Osteoblast (primary cell): ENCODE results near the gene FIZ1. TPM values are rescaled to one million over a fixed set of nuclear protein-coding genes. Genes with fewer than 3 reads are reported as not detected.

Source experiments
- DNase-seq: peaks from one replicate; pipeline ENCODE4 v3.0.0; 2011; ENCODE audit warnings: low spot score, mixed read lengths; ENCODE audit not compliant: insufficient read length; ENCODE audit errors: missing footprints
- H2AFZ ChIP-seq: 2 replicates; pipeline ENCODE4 v1.6.0; 2011; ENCODE audit warnings: mild to moderate bottlenecking, low read length
- H3K27ac ChIP-seq: 2 replicates; pipeline ENCODE4 v1.5.1; 2011; ENCODE audit warnings: mild to moderate bottlenecking, low read depth, low read length, moderate library complexity
- H3K27me3 ChIP-seq: 2 replicates; pipeline ENCODE4 v1.6.0; 2012; ENCODE audit warnings: mild to moderate bottlenecking, control low read depth, inconsistent platforms, low read length, moderate library complexity; ENCODE audit not compliant: insufficient read depth
- H3K36me3 ChIP-seq: 2 replicates; pipeline ENCODE4 v1.5.1; 2011; ENCODE audit warnings: mild to moderate bottlenecking, low read length, control low read depth, moderate library complexity; ENCODE audit not compliant: insufficient read depth
- H3K4me1 ChIP-seq: 2 replicates; pipeline ENCODE4 v1.5.1; 2011; ENCODE audit warnings: mild to moderate bottlenecking, low read length, control low read depth, moderate library complexity; ENCODE audit not compliant: insufficient read depth
- H3K4me2 ChIP-seq: 2 replicates; pipeline ENCODE4 v1.6.0; 2011; ENCODE audit warnings: mild to moderate bottlenecking, low read length; ENCODE audit not compliant: insufficient read depth
- H3K4me3 ChIP-seq: fragments of 200-600 bp; sonication (generic); 3 replicates; pipeline ENCODE4 v1.5.1; 2012; ENCODE audit warnings: mild to moderate bottlenecking, low read length, inconsistent platforms; ENCODE audit not compliant: insufficient read depth
- H3K79me2 ChIP-seq: 2 replicates; pipeline ENCODE4 v1.6.0; 2012; ENCODE audit warnings: mild to moderate bottlenecking, low read length, control low read depth, inconsistent platforms; ENCODE audit not compliant: insufficient read depth
- H3K9me3 ChIP-seq: 2 replicates; pipeline ENCODE4 v1.5.1; 2011; ENCODE audit warnings: low read depth, low read length, control low read depth
- H4K20me1 ChIP-seq: 2 replicates; pipeline ENCODE4 v1.6.0; 2012; ENCODE audit warnings: mild to moderate bottlenecking, low read length, control low read depth; ENCODE audit not compliant: insufficient read depth
- CTCF ChIP-seq: IDR thresholded peaks from 2 replicates; pipeline ENCODE4 v1.5.1; 2011; ENCODE audit warnings: mild to moderate bottlenecking, low read depth, low read length, moderate library complexity; ENCODE audit errors: extremely low read depth
- total RNA-seq: library from RNA; depleted of rRNA; stranded (reverse); fragments of >200 nt; gene quantifications from 2 replicates; pipeline ENCODE4 v1.2.3, GENCODE V29; 2012

Gene FIZ1
- total RNA-seq, 1 donor = 3.6 TPM

- no peak overlapping the region for H3K4me3 ChIP-seq
- peaks cover 34% of the 10 kb centered on the region for H4K20me1 ChIP-seq
- no peak overlapping the region for H3K4me2 ChIP-seq
- H3K4me1 ChIP-seq = peaks cover 12% of the 10 kb centered on the region
- no peak for TF ChIP-seq CTCF
- H2AFZ ChIP-seq = no peak overlapping the region
- peaks cover 6% of the 10 kb centered on the region for H3K9me3 ChIP-seq
- no peak overlapping the region for H3K27ac ChIP-seq
- peak; percentile 43 for DNase-seq
- H3K27me3 ChIP-seq = no peaks in the 10 kb centered on the region
- peaks cover 11% of the 10 kb centered on the region for H3K36me3 ChIP-seq
- peaks cover 64% of the 10 kb centered on the region for H3K79me2 ChIP-seq
Observed at GRCh38 chr19:55609326-55609725, 10.0 kb upstream of the FIZ1 start.

GRCh38 chr19:55606817-55607216, 7.5 kb upstream of the FIZ1 start:
- DNase-seq = peak; percentile 11
- Histone ChIP-seq H3K4me1 (peaks cover 12% of the 10 kb centered on the region), H3K4me3 (peak overlapping the region; percentile 97), H3K27me3 (no peaks in the 10 kb centered on the region), H3K36me3 (peaks cover 11% of the 10 kb centered on the region), H3K9me3 (peaks cover 6% of the 10 kb centered on the region), H3K4me2 (peak overlapping the region; percentile 100), H3K27ac (no peak overlapping the region), H4K20me1 (peaks cover 26% of the 10 kb centered on the region), H3K79me2 (peaks cover 58% of the 10 kb centered on the region), H2AFZ (no peak overlapping the region)
- TF ChIP-seq CTCF = no peak

- Histone ChIP-seq H3K9me3 (peaks cover 6% of the 10 kb centered on the region), H3K4me3 (peak overlapping the region; percentile 97), H3K27me3 (no peaks in the 10 kb centered on the region), H2AFZ (no peak overlapping the region), H3K36me3 (peaks cover 11% of the 10 kb centered on the region), H3K4me2 (peak overlapping the region; percentile 100), H3K79me2 (peaks cover 54% of the 10 kb centered on the region), H3K27ac (peak overlapping the region; percentile 89), H3K4me1 (peaks cover 12% of the 10 kb centered on the region), H4K20me1 (peaks cover 23% of the 10 kb centered on the region)
- DNase-seq = no peak
- TF ChIP-seq CTCF = no peak
Observed at GRCh38 chr19:55606471-55606787, 7.1 kb upstream of the FIZ1 start.

GRCh38 chr19:55605637-55606470, 6.5 kb upstream of the FIZ1 start, which contains the start of gene ZNF865:
Gene ZNF865, plus strand, starts transcription at chr19:55605647. Its CDS starts 7,972 bp downstream, at chr19:55613619.
- Histone ChIP-seq H3K4me2 (peak within 1 kb of the TSS; percentile 100), H2AFZ (peak within 1 kb of the TSS; percentile 85), H3K79me2 (peaks cover 52% of the 10 kb centered on the region), H3K27ac (peak within 1 kb of the TSS; percentile 89), H3K36me3 (peaks cover 11% of the 10 kb centered on the region), H3K9me3 (peaks cover 6% of the 10 kb centered on the region), H3K4me3 (peak within 1 kb of the TSS; percentile 97), H4K20me1 (peaks cover 23% of the 10 kb centered on the region), H3K27me3 (no peaks in the 10 kb centered on the region), H3K4me1 (peaks cover 16% of the 10 kb centered on the region)
- peak; percentile 98 for DNase-seq
- peak; percentile 92 for TF ChIP-seq CTCF
